ENCODE measurements around the gene NR1D1. TPM values are rescaled to one million over a fixed set of nuclear protein-coding genes. Genes with fewer than 3 reads are reported as not detected.
"Not testable (repeated sequence)": the region's sequence is repeated elsewhere in the genome, so short reads cannot be mapped to it uniquely, and the experiment has no call there.

Gene NR1D1
- total RNA-seq, result 3.3 and 3.7 TPM in 2 replicates

DNA sequence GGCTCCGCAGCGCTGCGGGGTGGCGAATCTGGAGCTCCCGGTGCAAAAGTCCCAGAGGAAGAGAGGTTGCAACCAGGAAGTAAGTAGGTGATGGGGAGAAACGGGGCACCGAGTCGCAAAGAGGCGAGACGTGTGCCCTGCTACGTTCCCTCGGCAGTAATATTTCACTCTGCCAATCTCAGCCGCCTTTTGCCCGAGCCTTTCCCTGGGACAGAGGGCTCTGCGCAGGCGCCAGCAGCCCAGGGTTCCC is at the start of gene NR1D1:
Gene NR1D1, minus strand, starts transcription at position 171 of the 250 bp plus-strand sequence. CDS start 495 bp downstream, outside the sequence.
- intact Hi-C loops (cut with micrococcal nuclease), result loop anchor here (1.0 kb wide), 3 partner anchors 8 to 119 kb away; partner anchors contain the start of genes CASC3 and WIPF2

DNA sequence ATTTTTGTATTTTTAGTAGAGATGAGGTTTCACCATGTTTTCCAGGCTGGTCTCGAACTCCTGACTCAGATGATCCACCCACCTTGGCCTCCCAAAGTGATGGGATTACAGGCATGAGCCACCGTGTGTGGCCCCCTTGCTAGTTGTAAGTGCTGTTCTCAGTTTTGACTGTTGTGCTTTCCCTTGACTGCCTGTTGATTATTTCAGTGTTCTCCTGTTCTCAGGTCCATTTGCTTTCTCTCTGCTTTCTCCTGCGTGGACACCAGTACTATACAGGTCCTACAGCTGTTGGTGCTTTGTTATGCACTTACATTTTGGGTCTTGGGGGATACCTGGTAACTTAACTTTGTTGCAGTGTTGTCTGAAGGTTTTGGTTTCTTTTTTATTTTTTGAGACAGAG is 48.1 kb upstream of the NR1D1 start:
- intact Hi-C loops (cut with micrococcal nuclease), result no loop called here

DNA sequence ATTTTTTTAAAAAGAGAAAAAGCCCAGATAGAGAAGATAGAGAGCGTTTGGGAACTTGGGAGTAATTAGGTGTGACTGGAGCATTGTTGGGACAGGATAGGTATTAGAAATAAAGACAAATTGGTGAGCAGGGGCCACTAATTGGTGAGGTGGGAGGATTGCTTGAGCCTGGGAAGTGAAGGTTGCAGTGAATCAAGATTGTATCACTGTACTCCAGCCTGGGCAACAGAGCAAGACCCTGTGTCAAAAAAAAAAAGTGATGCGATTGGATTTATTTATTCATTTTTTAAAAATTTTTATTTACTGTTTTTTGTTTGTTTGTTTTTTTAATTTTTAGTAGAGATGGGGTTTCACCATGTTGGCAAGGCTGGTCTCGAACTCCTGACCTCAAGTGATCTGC is 45.1 kb upstream of the NR1D1 start:
- intact Hi-C loops (cut with micrococcal nuclease), result no loop called here

- intact Hi-C loops (cut with micrococcal nuclease), result not testable (repeated sequence)
These were observed 42.8 kb upstream of the NR1D1 start for GRCh38 chr17:40143166-40143565.

- intact Hi-C loops (cut with micrococcal nuclease), result loop anchor here (1.0 to 2.0 kb wide), 13 partner anchors 16 to 179 kb away; partner anchors contain the start of genes CDC6, MED24, NR1D1 and PSMD3
These were observed 39.2 kb upstream of the NR1D1 start for GRCh38 chr17:40139566-40140058.

DNA sequence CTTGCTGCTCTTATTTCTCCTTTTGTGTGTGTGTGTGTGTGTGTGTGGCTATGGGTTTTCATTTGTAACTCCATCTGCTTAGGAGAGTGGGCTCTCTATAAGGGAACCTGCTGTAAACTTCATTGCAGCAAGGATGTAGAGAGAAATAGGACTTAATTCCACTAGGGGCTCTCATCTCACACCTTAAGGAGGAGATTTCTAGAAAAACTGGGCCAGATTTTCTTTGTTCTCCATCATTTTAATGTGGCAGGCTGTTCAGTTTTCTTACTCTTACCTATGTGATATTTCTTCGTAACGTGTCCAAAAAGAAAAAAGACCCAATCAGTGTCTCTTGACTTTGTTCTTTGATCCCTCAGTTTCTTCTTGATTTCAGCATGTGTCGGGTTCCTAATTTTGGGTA is 35.4 kb upstream of the NR1D1 start:
- intact Hi-C loops (cut with micrococcal nuclease), result no loop called here

GRCh38 chr17:40134184-40134583 is 33.8 kb upstream of the NR1D1 start:
- intact Hi-C loops (cut with micrococcal nuclease), result no loop called here

- intact Hi-C loops (cut with micrococcal nuclease), result no loop called here
These were observed 30.1 kb upstream of the NR1D1 start for GRCh38 chr17:40130352-40131042.

- intact Hi-C loops (cut with micrococcal nuclease), result no loop called here
These were observed 29.1 kb upstream of the NR1D1 start for GRCh38 chr17:40129498-40129897.

DNA sequence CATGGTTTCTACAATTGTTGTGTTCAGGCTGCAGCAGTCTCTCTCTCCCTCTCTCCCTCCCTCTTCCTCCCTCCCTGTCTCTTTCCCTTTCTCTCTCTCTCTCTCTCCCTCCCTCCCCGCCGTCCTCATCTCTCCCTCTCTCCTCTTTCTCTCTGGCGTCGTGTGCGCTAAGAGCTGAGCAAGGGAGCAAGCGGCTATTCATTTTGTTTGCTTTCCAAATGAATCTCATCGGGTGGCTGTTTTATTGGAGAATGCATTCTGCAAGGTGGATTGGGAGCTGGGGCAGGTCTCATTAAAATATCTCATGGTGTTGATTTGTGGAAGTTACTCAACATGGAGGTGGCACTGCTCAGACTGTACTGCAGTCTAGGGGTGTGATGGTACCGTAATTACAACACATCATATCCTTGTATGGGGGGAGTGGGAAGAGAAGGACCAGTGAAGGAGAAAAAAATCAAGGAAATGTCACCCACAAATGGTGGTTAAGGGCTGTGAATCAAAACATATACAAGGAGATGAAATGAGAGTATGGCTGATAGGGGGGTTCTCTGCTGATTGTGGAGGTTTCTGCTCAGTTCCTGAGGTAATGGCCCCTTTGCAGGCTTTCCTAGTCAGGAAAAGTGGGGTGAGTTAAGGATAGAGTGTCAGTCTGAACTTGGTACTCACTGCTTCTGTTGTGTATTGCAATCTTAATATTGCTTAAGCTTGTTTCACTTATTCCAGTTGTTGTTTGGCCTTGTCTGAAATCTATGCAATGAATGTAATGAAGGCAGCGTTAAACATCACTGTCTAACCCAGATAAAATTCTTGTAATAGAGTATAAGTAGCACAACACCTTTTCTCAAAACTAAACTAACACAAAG is 24.1 kb upstream of the NR1D1 start:
- intact Hi-C loops (cut with micrococcal nuclease), result loop anchor here (5.0 kb wide), 1 partner anchor 193 kb away; no protein-coding TSS in a partner anchor

GRCh38 chr17:40123811-40124114 is 23.4 kb upstream of the NR1D1 start:
- intact Hi-C loops (cut with micrococcal nuclease), result loop anchor here (1.0 to 5.0 kb wide), 4 partner anchors 17 to 194 kb away; partner anchors contain the start of genes CASC3 and MED24

DNA sequence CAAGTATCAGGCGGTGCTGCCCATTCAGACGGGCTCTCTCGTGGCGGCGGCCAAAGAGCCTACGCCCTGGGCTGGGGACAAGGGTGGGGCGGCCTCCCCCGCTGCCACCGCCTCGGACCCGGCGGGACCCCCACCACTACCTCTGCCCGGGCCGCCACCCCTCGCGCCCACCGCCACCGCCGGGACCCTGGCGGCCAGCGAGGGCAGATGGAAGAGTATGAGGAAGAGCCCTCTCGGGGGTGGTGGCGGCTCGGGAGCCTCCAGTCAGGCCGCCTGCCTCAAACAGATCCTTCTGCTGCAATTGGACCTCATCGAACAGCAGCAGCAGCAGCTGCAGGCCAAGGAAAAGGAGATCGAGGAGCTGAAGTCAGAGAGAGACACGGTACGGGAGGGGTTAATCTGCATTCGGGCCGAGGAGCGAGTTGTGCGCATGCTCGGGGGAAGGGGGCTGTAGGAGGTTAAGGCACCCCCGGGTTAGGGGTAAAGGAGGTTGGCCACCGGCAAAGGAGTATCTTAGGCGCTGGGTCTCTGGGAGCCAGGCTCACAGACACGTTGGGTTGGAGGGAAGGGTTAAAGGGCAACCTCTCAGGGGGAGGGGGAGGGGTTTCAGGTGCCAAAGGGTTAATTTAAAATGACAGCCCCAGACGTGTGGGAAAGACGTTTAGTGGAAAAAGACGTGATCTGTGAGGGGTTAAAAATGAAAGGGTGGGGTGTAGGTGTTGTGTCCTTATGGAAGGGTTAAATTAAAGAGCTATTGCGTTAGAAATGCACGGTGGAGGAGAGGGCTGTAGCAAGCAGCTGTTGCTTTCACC is 22.8 kb upstream of the NR1D1 start:
- intact Hi-C loops (cut with micrococcal nuclease), result loop anchor here (1.0 to 5.0 kb wide), 4 partner anchors 17 to 194 kb away; partner anchors contain the start of genes CASC3 and MED24

DNA sequence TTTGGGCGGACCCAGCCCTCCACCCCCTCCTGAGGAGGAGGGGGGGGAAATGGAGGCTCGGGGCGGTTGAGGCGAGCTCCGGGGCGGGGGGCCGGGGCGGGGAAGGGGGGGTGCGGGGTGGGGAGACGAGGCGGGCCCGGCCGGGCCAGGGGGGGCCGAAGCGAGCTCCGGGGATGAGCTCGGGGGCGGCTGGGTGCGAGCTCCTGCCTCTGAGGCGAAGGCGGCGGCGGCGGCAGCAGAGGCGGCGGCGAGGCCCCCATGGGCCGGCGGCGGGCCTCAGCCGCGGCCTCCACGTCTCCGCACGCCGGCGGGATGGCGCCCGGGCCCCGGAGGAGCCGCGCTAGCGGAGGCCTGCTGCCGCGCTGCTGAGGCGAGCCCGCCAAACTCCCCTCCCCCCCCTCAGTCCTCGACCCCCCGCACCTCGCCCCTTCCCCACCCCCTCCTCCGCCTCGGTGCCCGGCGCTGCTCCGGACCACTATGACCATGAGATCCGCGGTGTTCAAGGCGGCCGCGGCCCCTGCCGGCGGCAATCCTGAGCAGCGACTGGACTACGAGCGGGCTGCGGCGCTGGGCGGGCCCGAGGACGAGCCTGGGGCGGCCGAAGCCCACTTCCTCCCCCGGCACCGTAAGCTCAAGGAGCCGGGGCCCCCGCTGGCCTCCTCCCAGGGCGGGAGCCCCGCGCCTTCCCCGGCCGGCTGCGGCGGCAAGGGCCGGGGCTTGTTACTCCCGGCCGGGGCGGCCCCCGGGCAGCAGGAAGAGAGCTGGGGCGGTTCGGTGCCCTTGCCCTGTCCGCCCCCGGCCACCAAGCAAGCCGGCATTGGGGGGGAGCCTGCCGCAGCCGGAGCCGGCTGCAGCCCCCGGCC is 22.0 kb upstream of the NR1D1 start:
- intact Hi-C loops (cut with micrococcal nuclease), result loop anchor here (5.0 kb wide), 1 partner anchor 195 kb away; no protein-coding TSS in a partner anchor

- intact Hi-C loops (cut with micrococcal nuclease), result loop anchor here (1.0 to 5.0 kb wide), 3 partner anchors 8 to 196 kb away; no protein-coding TSS in a partner anchor
These were observed 21.1 kb upstream of the NR1D1 start, which contains the start of gene MSL1 for GRCh38 chr17:40121181-40122135. Gene MSL1 (plus strand): TSS chr17:40121971. CDS start chr17:40122613, 642 bp downstream.

GRCh38 chr17:40115101-40115436 is 14.7 kb upstream of the NR1D1 start:
- intact Hi-C loops (cut with micrococcal nuclease), result no loop called here

- intact Hi-C loops (cut with micrococcal nuclease), result loop anchor here (1.0 to 2.0 kb wide), 12 partner anchors 7 to 173 kb away; partner anchors contain the start of genes CASC3, CDC6, MED24 and MSL1
These were observed 13.5 kb upstream of the NR1D1 start for GRCh38 chr17:40113907-40114245.

DNA sequence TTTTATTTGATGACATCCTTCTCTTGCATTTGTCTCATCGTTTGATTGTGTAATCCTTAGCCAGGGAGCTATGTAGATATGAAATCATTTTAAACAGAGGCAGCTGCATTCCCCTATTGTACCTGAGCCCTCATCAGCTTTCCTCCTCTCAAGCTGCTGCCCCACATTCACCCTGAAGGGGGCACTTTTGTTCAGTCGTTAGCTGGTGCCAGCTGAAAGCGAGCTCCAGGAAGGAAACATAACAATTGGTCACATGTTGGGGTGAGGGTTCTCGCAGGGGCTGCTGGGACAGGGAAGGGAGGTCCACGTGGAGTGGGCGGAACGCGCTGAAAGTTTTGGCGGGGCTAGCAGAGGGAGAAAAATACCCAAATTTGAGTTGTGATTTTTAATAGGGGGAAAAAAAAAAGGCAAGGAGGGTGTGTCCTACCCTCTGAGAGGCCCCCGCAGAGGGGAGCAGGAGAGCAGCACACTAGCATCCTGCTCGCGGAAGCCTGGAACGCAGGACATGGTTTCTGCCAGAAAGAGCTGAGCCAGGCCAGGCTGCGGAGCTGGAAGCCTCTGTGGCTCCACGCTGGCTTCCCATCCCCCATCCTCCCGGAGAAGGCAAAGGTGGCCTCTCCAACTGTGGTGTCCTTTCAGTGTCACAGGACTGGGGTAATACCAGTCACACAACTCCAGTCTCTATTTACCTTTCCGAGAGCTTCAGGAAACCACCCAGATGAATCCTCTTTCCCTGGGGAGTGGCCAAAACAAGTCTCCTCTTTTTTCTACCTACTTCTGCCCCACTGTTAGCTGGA is 12.9 kb upstream of the NR1D1 start:
- intact Hi-C loops (cut with micrococcal nuclease), result loop anchor here (1.0 to 2.0 kb wide), 12 partner anchors 8 to 174 kb away; partner anchors contain the start of genes CASC3, CDC6, MED24 and MSL1

GRCh38 chr17:40112718-40113109 is 12.3 kb upstream of the NR1D1 start:
- intact Hi-C loops (cut with micrococcal nuclease), result loop anchor here (1.0 to 2.0 kb wide), 12 partner anchors 9 to 175 kb away; partner anchors contain the start of genes CASC3, CDC6, MED24 and MSL1
